Fibroblast of pulmonary artery (primary cell): ENCODE measurements around the gene NDRG2.

Experiments used
- DNase-seq: peaks from one replicate; pipeline ENCODE4 v3.0.0-alpha.2; 2010; ENCODE audit warnings: low read depth
- H3K4me3 ChIP-seq: replicated peaks from 2 replicates; pipeline ENCODE4 v1.5.1; 2011; ENCODE audit warnings: low read depth, mild to moderate bottlenecking, control low read depth, low read length, moderate library complexity
- TF ChIP-seq, protein P1 (sequence below): IDR thresholded peaks from 2 replicates; pipeline ENCODE4 v1.5.1; 2011; ENCODE audit warnings: mild to moderate bottlenecking, control low read depth, low read length, inconsistent platforms; ENCODE audit errors: missing control alignments

Gene NDRG2

DNA sequence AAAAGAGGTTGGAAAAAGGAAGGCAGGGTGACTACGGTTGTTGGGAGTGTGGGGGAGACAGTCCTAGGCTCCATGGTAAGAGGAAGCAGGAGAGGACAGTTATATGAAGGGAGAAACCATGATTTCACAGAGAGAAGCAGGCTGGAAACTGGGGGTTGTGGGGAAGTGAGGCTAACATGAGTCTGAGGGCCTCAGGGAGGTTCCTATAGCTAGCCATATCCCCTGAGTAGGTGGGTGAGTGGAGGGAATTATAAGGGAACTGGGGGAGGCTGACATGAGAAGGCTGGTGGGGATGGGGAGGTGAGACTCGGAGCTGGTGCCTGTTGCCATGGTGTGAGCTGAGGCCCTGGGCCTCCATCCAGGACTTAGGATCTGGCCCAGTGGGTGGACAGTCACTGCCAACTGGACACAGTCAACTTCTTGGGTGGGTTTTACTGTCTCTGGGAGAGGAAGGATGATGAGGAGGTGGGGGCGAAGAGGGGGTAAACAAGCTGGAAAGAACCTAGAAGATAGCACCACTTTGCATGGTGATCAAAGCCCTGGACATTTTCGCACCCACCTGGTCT, 8.4 kb upstream of the NDRG2 start:
- no peak for DNase-seq
- TF ChIP-seq, protein P1, sequence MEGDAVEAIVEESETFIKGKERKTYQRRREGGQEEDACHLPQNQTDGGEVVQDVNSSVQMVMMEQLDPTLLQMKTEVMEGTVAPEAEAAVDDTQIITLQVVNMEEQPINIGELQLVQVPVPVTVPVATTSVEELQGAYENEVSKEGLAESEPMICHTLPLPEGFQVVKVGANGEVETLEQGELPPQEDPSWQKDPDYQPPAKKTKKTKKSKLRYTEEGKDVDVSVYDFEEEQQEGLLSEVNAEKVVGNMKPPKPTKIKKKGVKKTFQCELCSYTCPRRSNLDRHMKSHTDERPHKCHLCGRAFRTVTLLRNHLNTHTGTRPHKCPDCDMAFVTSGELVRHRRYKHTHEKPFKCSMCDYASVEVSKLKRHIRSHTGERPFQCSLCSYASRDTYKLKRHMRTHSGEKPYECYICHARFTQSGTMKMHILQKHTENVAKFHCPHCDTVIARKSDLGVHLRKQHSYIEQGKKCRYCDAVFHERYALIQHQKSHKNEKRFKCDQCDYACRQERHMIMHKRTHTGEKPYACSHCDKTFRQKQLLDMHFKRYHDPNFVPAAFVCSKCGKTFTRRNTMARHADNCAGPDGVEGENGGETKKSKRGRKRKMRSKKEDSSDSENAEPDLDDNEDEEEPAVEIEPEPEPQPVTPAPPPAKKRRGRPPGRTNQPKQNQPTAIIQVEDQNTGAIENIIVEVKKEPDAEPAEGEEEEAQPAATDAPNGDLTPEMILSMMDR = no peak
- no peak overlapping the region for H3K4me3 ChIP-seq

DNA sequence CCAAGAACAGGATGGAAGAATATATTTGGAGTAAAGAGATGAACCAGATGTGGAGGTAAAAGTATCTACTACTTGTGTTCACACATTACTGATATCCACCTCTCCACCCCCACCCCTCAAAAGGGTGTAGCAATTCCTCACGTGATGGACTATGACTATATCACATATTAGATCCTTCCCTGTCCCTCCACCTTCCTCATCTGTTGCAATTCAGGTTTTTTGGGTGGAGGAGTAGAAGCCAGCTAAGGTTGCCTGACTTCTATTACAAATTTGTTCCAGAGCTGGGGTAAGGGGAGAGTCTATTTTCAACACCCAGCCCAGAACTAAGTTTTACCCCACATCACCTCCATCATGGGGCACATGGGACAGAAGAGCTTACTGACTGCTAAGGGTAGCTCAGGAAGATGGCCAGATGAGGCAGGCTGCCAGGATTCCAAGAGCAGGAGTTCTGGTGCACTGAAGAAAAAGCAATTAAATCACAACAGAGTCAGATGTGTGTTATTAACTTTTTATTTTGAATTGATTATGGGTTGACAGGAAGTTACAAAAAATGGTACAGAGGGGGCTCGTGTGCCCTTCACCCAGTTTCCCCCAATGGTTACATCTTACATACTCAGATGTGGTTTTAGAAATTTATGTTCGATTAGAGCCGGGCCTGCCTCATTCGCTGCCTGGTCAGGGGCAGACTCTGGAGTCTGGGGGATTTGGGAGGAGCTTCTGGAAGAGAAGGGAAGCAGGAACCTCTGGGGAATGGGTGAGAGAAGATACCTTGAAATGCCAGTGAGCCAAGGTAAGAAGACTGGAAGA, 7.7 kb upstream of the NDRG2 start:
- no peak for DNase-seq
- H3K4me3 ChIP-seq = no peak overlapping the region

DNA sequence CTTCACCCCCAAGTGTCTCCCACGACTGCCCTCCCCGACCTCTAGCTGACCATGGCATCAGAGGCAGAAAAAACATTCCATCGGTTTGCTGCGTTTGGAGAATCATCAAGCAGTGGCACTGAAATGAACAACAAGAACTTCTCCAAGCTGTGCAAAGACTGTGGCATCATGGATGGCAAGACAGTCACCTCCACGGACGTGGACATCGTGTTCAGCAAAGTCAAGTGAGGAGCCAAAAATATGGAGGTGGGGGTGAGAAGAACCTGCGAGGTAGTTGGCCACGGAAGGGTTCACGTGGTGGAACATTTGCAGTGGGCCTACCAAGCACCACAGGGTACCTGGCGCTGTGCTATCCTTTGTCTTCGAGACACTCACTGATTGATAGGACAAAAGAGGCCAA, 5.7 kb upstream of the NDRG2 start:
- no peak overlapping the region for H3K4me3 ChIP-seq
- no peak for DNase-seq
- TF ChIP-seq, protein P1 = no peak

More for the DNA sequence above, 7.7 kb upstream of the NDRG2 start:
- TF ChIP-seq, protein P1 = no peak

DNA sequence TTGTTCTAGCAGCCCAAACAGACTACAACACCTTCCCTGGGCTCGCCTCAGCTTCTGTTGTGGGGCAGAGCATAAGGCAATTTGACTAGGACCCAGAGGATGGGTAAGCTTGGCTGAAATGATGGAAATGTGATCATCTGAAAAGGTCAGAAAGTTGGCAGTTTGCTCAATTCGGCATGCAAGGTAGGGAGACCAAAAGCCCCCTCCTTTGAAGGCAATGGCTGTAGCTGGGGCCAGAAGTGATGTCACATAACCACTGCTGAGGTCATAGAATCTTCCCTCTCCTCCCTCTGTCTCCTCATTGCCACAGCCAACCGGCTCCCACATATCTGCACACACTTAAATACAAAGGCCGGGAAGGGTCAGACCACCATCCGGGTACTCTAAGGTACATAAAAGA, 5.1 kb upstream of the NDRG2 start, which contains the start of gene TPPP2:
Gene TPPP2 (plus strand): TSS at position 301 of the 400 bp plus-strand sequence. CDS start 365 bp downstream, outside the sequence.
- TF ChIP-seq, protein P1 = no peak

GRCh38 chr14:21026988-21027315, 2.1 kb upstream of the NDRG2 start:
- no peak overlapping the region for H3K4me3 ChIP-seq
- TF ChIP-seq, protein P1 = no peak
- no peak for DNase-seq

More for the DNA sequence above, 5.1 kb upstream of the NDRG2 start, which contains the start of gene TPPP2:
- no peak within 1 kb of the TSS for H3K4me3 ChIP-seq
- DNase-seq = no peak

- no peak for DNase-seq
- TF ChIP-seq, protein P1 = no peak
- no peak overlapping the region for H3K4me3 ChIP-seq
Observed at GRCh38 chr14:21026274-21026987, 1.6 kb upstream of the NDRG2 start.
